Measurements from ENCODE around the gene STRIP2.
"Not testable (repeated sequence)": the region's sequence is repeated elsewhere in the genome, so short reads cannot be mapped to it uniquely, and the experiment has no call there.

Gene STRIP2

DNA sequence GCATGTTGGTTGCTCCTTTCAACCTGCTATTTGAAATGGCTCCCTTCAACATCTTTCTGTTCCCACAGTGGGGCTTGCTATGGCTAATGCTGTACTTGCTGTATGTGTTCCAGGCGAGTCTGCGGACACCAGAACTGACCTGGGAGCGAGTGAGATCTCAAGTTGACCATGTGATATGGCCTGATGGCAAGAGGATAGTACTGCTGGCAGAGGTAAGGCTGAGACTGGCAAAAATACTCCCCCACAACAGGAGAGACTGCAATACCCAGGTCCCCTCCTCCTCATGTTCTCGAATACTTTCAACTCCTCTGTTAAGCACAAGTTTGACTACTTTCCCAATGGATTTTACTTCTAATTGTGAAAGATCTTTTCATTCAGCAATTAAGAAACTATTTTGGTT lies 11.5 kb upstream of the STRIP2 start:
- DNase-seq = no peak

DNA sequence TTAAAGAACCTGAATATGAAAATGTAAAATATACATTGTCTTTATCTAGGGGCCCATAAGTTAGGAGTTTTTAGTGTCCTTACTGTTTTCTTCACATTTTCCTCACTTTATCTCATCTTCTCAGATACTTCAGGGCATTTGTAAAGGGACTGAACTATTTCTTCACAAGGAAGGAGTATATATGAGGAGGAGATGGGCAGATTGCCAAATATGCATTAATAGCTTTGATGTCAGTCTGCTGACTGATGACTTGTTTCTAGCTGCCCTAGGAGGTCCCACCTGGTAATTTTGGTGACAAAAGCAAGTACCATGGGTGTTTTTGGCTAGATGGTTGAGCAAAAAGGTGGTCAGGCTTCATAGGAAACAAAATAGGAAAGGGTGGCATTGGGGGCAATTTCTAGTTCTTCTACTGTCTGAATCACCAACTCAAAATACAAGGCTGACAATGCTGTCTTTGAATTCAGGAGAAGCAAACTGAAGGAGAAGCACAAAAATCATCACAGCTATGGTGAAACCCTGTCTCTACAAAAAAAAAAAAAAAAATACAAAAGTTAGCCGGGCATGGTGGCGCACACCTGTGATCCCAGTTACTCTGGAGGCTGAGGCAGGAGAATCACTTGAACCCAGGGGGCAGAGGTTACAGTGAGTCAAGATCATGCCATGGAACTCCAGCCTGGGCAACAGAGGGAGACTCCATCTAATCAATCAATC lies 10.4 kb upstream of the STRIP2 start:
- peak; percentile 79 for DNase-seq

DNA sequence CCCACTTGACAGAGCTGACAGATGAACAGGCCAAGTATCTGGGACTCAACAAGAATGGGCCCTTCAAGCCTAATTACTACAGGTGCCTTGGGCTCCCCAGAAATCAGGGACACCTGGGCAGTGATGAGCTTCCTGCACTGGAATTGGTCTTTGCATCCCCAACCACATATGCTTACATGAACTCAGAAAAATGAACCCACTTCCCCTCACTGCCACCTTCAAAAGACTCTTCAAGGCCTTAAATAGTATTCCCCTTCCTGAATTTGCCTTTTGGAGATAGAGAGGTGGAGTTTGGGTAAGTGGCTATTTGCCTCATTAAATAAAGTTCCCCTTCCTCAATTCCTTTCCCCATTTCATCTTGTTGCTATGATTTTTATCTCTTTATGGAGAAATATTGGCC lies 7.8 kb upstream of the STRIP2 start:
- no peak for DNase-seq

DNA sequence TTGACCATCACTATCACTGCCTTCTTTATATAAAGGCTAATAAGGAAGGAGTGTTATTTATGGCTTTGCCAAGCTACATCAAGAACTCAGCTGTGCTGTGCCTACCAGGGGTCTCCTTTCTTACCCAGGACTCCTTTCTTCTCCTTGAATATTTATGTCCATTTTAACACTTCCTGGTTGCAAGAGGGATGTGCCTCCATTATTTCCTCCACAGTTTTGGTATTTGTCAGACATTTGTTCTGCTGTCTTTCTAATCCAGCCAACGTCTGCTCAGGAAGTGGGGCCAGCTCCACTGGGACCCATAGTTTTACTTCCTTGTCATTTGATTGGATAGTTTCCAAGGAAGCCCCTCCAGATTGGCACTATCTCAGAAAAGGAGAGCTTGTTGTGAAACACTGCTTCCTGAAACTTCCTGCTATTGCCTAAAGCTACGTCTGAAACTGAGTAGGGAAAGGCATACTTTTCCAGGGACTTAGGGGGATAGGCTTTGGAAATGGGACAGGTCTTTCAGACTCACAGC lies 6.6 kb upstream of the STRIP2 start:
- DNase-seq = no peak

DNA sequence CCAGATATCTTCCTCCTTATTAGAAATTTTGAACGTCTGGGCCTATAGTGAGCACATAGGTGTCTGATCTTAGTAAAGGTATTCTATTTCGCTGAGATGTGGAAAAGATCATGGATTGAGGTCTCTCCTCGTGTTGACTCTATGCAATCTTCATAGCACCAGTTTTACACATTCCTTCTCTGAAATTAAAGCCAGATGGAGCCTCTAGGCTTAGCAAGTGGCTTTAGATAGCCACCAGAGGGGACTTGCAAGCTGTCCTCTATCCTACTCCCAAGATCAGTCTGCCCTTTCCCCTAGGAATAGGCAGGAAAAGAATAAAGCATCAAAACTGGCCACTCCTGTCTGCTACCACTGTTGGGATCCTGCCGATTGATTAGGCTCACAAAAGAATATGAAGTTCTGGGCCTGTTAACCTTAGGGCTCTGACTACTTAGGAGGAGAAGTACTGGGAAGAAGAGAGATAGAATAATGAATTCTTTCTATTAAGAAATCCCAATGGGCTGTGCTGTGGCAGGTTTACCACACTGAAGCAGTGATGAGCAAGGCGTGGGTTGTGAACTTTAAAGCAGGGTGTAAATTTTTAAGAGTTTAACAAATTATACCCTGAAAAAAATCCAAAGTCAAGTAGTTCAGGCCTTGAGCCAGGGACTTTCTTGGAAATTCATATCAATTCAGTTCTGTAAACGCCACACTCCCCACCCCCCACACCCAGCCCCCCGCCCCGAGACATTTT lies 2.2 kb upstream of the STRIP2 start:
- peak; percentile 14 for DNase-seq

DNA sequence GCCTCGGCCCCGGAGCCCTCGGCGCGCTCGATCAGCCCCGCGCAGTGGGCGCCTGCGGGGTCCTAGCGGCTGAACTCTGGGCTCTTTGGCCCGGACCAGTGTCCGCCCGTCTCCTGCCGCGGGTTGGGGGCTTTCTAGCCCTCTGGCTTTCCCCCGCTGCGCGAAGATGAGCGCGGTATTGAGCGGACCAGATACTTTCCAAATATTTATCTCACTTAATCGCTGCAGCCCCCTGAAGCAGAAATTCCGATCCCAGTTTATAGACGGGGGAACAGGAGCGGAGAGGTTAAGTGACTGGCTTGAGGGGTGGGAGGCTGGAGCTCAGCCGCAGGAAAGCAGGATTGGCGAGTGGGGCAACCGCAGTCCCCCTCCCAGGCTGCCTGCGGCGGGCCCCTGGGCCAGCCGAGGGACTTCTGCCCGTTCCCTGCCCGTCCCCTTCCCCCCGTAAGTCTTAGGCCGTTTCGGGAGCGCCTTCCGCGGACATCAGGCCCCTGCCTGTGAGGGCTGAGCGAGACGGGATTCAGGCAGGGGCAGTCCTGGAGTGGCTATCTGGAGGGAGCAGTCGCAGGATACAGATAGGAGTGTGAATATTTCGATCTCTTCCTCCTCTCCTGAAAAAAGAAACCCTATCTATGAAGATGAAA lies 565 bp downstream of the STRIP2 start:
- DNase-seq = no peak

DNA sequence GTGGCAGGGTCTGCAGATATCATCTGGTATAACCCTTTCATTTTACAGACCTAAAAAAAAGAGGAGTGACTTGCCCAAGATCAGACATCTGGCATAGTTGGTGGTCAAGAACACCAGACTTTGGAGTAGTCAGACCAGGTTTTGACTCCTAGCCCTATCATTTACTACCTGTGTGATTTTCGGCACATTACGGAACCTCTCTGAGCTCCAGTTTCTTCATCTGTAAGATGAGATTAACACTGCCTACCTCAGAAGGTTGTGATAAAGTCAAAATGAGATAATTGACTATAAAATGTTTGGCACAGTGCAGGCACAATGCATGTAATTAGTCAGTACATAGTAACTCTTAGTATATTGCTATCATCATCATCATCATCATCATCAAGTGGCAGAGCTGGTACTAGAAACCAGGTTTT lies 1.2 kb downstream of the STRIP2 start:
- DNase-seq = no peak

DNA sequence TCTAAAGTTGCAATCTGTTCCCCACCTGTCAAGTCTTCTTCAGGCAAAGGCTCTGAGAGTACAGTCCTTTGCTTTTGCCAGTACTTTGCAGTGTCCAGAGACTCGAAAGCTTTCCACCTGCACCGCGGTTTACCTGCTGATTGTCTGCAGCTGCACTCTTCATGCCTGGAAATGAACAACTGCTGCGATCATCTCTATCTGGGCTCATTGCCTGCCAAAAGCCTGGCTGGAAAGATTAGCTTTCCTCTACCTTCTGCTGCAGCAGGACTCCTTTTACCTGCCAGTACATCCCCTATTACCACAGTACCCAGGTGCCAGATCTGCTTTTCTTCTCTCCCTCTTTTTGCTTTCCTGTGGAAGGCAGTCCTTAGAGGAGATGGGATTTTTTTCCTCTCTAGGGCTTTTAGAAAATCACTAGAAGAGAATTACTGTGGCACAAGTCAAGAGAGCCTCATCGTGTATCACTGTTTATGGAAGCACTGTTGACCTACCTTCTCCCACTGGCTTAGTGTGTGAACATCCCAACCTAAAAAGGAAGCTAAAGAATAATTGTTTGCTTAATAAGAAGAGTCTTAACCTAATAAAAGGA lies 2.2 kb downstream of the STRIP2 start:
- peak; percentile 51 for DNase-seq

DNA sequence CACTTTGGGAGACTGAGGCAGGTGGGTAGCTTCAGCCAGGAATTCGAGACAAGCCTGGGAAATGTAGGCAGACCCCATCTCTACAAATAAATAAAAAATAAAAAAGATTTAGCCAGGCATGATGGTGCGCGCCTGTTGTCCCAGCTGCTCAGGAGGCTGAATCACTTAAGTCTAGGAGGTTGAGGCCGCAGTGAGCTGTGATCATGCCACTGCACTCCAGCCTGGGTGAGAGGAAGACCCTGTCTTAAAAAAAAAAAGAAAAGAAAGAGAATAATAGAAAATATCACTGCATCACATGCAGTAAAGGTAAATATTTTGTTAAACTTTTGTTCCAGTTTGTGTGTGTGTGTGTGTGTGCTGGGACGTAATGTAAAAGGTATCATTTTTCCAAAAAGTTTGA lies 3.0 kb downstream of the STRIP2 start:
- DNase-seq = no peak

DNA sequence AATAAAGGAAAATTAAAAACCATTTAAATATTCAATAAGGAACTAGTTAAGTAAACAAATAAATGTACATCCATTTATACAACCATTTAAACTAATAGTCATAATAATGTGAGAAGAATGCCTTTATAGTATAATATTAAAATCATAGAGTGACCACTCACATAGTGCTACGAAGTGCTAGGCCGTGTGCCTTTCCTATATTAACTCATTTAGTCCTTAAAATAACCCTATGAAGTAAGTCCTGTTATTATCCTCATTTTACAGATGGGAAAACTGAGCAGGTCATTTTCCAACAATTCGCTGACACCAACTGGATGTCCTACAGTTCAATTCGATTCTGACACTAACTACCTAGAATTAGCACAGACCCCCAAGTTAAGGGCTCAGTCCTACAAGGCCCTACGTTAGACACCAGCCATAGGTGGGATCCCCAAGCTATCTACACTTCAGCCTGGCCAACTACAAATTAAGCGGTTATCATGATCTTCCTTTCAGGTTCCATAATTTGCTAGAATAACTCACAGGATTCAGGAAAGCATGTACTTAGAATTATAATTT lies 4.1 kb downstream of the STRIP2 start:
- DNase-seq = no peak

DNA sequence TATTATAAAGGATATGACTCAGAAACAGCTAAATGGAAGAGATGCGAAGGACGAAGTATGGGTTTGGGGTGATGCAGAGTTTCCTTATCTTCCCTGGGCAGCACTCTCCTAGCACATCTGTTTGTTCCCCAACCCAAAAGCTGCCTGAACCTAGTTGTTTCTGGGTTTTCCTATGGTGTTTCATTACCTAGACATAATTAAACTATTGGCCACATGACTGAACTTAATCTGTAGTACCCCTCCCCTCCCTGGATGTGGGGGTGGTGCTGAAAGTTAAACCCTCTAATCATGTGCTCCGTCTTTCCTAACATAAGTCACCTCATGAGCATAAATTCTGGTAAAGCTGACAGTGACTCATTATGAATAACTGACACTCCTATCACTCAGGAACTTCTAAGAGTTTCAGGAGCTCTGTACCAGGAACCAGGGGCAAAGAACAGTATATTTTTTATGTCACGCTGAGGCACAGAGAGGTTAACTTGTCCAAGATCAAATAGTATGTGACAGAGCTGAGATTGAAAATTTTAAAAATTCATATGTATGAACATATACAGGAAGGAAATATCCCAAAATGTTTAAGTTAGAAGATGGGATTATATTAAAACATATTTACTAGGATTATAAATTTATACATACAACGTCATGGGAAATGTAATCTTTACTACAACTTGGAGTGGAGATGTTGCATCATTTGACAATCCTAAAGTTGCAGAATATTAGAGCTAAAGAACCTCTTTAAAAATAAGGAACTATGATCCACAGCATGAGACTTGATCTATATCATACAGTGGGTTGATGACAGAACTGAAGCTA lies 4.8 kb downstream of the STRIP2 start:
- peak; percentile 98 for DNase-seq

DNA sequence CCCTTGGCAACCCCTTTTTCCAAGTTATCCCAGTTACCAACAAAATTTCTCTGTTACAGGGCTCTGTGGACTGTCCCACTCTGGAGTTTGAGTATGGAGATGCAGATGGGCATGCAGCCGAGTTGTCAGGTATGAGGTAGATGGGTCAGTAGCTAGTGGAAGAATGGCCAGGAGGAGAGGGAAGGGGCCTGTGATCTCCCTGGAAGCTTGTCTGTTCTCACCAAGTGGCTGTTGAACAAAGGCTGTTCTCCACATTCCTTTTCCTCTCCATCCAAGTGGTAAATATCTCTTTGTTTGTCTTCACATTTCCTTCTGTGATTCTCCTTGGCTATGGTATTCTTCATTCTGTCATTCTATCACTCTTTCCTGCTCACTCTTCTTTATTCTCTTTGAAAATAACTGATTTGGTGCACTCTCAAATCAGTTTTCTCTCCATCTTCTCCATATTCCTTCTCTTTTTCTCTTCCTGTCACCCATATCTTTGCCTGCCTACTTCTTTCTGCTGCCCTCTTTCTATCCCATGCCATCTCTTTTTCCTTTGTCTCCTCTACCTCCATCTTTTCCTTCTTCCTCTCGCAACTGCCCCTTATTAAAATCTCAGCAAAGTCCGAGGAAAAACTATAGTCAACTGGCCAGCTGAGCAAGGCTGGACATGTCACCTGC lies 5.9 kb downstream of the STRIP2 start:
- no peak for DNase-seq

DNA sequence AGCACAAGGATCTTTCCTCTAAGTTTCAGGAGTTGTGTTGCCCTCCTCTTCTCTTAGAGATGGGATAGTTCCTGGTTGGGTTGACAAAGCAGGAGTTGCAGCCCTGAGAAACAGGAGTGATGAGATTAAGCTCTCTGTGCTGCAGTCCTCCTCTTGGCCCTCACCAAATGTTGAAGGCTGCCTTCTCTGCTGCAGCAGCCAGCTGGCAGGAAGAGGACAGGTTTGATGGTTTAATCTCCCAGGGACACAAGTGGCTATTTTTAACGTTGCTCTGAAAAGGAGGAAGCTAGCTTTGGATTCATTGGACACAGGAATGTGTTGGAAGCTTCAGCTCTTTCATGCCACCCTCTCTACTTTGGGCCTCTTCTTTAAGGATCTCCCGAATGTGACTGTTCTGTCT lies 9.4 kb downstream of the STRIP2 start:
- DNase-seq = no peak

DNA sequence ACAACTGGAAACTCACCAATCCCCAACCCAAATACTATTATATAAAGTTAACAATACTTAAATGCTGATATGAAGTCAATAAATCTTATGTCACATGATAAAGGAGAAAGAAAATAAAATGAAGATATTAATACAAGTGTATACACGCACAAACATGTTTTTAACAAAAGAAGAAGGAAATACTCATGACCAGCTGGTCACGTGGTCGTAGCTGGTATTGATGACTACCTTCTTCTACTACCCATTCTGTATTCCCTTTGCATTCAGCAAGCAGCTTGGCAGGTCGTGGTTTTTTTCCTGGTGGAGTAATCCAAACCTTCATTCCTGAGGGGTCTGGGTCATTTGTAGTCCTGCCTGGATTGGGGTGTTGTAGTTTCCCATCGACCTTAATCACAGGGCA lies 10.5 kb downstream of the STRIP2 start:
- not testable (repeated sequence) for DNase-seq

DNA sequence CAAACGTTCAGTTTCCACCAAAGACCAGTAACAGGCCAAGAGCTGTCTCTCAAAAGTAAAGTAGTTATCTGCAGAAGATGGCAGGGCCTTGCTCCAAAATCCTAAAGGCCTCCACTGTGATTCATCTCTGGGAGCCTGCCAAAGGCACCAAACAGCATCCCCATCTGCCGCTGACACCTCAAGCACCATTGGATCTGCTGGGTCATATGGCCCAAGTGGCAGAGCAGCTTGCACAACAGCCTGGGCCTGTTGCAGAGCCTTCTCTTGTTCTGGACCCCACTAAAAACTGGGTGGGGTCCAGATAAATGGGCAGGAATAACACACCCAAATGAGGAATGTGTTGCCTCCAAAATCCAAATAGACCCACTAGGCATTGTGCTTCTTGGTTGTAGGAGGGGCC lies 12.7 kb downstream of the STRIP2 start:
- not testable (repeated sequence) for DNase-seq

DNA sequence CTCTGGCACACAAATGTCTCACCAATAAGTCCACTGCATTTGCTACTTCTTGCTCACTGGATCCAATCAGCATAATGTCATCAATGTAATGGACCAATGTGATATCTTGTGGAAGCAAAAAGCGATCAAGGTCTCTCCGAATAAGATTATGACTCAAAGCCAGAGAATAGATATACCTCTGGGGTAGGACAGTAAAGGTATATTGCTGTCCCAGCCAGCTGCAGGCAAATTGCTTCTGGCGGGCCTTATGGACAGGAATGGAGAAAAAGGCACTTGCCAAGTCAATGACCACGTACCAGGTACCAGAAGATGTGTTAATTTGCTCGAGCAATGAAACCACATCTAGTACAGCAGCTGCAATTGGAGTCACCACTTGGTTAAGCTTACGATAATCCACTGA lies 13.2 kb downstream of the STRIP2 start:
- DNase-seq = not testable (repeated sequence)

DNA sequence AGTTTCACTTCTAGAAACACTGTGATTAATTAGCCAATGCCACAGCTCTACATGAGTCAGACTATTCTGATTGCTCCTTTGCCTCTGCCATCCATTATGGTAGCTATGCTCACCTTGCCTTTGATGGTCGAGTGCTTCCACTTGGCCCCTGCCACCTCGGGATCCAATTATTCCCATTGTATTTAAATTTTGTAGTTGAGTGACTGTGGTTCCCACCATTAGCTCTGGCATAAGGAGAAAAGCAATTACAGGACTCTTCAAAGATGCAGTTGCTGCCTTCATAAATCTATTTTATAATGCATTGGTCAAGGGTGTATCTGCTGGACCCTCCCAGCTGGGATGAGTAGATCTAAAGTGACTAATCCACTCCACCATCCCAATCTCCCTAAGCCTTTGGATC lies 14.4 kb downstream of the STRIP2 start:
- not testable (repeated sequence) for DNase-seq

DNA sequence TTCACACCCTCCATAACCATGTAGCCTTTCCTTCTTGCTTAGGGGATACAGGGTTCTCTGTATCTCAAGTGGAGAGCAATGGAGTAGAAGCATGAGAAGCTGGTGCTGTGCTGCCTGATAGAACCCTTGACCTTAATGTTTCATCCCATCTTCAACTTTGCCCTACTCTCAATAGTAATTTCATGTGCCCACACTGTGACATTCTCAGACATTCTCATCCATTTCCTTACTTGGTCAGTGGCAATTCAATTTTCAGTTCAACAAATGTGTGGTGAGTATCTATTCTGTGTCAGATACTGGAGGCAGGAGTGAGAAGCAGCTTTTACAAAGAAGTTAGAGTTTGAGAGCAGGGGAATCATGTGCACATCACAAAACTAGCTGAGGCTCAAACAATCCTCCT lies 16.1 kb downstream of the STRIP2 start:
- DNase-seq = no peak

DNA sequence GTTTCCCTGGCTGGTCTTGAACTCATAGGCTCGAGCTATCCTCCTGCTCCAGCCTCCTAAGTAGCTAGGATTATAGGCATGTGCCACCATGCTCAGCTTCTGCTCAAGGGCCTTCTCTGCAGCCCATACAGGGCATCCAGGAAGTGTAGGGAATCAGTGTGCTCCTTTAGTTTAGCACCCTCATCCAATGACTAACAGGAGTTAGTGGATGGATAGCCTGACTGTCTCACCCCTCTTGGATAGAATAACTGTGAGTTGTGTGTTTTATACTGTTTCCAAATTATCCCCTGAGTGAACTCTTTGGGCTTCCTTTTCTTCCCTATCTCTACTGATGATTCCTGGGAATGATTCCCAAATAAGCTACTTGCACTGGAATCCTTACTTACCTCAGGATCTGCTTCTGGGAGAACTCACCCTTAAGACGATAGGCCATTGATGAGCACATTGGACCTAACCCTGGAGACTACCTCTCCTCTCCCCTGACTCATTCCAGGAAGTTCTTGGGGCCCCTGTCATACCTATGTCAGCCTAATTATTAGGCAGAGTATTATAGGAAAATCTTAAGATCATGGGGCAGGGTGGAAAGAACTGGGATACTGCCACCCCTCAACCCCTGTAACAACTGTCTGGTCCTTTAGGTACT lies 18.5 kb downstream of the STRIP2 start:
- no peak for DNase-seq

DNA sequence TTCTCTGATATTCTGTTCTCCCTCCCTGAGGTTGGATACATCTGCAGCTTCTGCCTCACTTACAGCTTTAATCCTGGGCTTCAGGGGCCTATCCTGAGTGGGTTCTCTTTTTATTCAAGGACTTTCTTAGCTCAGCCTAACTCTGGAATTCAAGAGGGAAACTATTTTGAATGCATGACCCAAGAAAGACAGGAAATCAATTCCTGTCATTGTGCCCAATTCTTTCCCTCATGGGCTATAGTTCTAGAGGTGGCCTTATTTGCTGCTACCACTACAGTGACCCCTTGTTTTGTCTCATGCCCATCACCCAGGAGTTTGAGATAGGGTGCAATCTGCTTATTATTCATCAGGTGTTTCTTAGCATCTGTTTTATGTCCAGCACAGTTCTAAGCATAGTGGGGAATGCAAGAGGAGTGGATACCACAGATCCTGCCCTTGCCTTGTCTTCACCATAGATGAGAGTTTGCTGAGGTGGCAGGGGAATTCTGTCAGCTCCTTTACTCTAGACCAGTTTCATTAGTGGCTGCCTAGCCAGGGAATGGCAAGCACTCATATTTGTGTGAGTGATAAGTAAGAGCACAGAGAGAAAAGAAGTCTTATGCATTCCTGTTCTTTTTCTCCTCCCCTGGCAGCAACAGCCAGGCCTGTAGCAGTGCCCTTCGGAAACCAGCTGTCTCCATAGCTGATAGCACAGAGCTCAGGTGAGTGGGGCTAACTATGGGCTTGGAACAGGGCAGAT lies 19.4 kb downstream of the STRIP2 start:
- no peak for DNase-seq

DNA sequence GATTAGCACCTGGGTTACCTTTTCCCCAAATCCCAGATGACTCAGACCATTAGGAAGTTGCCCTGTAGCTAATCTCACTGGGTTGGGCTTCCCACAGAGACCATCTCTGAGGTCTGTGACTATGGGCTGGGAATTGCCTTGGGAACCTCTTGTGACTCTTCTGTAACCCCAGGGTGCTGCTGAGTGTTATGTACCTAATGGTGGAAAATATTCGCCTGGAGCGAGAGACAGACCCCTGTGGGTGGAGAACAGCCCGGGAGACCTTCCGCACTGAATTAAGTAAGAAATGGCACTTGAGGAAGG lies 20.0 kb downstream of the STRIP2 start:
- DNase-seq = no peak

Measured in hematopoietic multipotent progenitor cell treated with erythropoietin and hydrocortisone succinate and interleukin-3 and kit ligand, for 8 days (in vitro differentiated cells).